H1 (cell line): ENCODE measurements around the gene ALKBH3. TPM values are rescaled to one million over a fixed set of nuclear protein-coding genes. Genes with fewer than 3 reads are reported as not detected.

Experiments used
- CTCF ChIA-PET: fragments of 300-600 bp; sonication (Branson Sonifier 250); formaldehyde crosslinking; loops from one replicate; lab custom pipeline; 2021; ENCODE audit not compliant: partially characterized antibody; lab: Charles Lee
- POLR2A ChIA-PET: fragments of 300-600 bp; sonication (Branson Sonifier 250); formaldehyde crosslinking; loops from one replicate; lab custom pipeline; 2021; ENCODE audit warnings: inconsistent platforms; ENCODE audit not compliant: partially characterized antibody; lab: Charles Lee
- DNase-seq, 2 experiments: peaks; one replicate each; pipeline versions ENCODE4 v3.0.0 to v3.0.0-alpha.2; 2010 to 2022; ENCODE audit warnings: low spot score in 2 of 2, low read depth in 1 of 2, mixed read lengths in 1 of 2
- FAIRE-seq: peaks from 2 replicates; lab custom pipeline; 2011; peaks lifted over from hg19 to GRCh38; lab: Jason Lieb, UNC
- H2AFZ ChIP-seq: 2 replicates; pipeline ENCODE4 v1.8.1; 2012; ENCODE audit warnings: low read length, inconsistent platforms
- H2AK5ac ChIP-seq: 2 replicates; pipeline ENCODE4 v1.6.1; 2013; ENCODE audit warnings: low read depth, low read length
- H2BK120ac ChIP-seq: replicated peaks from 2 replicates; pipeline ENCODE3; 2013; ENCODE audit warnings: low read depth, low read length, inconsistent platforms
- H2BK12ac ChIP-seq: 2 replicates; pipeline ENCODE4 v1.6.1; 2013; ENCODE audit warnings: low read depth, low read length
- H2BK15ac ChIP-seq: 2 replicates; pipeline ENCODE4 v1.6.1; 2013; ENCODE audit warnings: low read length
- H2BK20ac ChIP-seq: 2 replicates; pipeline ENCODE4 v1.6.1; 2013; ENCODE audit warnings: low read length
- H2BK5ac ChIP-seq: 2 replicates; pipeline ENCODE4 v1.6.1; 2013; ENCODE audit warnings: low read depth, low read length
- H3K14ac ChIP-seq: 2 replicates; pipeline ENCODE4 v1.6.1; 2013; ENCODE audit warnings: inconsistent platforms; ENCODE audit not compliant: insufficient read length
- H3K18ac ChIP-seq: 2 replicates; pipeline ENCODE4 v1.6.1; 2013; ENCODE audit warnings: low read length; ENCODE audit errors: extremely low read depth
- H3K23ac ChIP-seq: 2 replicates; pipeline ENCODE4 v1.6.1; 2013; ENCODE audit warnings: inconsistent platforms; ENCODE audit not compliant: insufficient read length
- H3K23me2 ChIP-seq: 2 replicates; pipeline ENCODE4 v1.6.1; 2013; ENCODE audit warnings: low read depth, low read length
- H3K27ac ChIP-seq: 2 replicates; pipeline ENCODE4 v1.6.1; 2011; ENCODE audit warnings: low read depth, low read length, inconsistent platforms
- H3K27me3 ChIP-seq, 4 experiments: replicated peaks in 1 of 4; 1 replicate in 1 of 4; 2 replicates in 3 of 4; pipeline versions ENCODE4 v1.6.1 to v1.8.1; 2011 to 2013; ENCODE audit warnings: low read length in 3 of 4, mild to moderate bottlenecking in 3 of 4, inconsistent platforms in 2 of 4, mixed read lengths in 2 of 4, moderate library complexity in 1 of 4; ENCODE audit not compliant: control insufficient read depth in 3 of 4, insufficient read depth in 3 of 4; ENCODE audit errors: extremely low read depth in 1 of 4
- H3K36me3 ChIP-seq, 4 experiments: 2 replicates each; pipeline versions ENCODE4 v1.6.1 to v1.8.1; 2011 to 2013; ENCODE audit warnings: mild to moderate bottlenecking in 4 of 4, low read length in 3 of 4, moderate library complexity in 2 of 4, control low read depth in 1 of 4, inconsistent platforms in 1 of 4; ENCODE audit not compliant: insufficient read depth in 4 of 4, control insufficient read depth in 2 of 4
- H3K4ac ChIP-seq: replicated peaks from 2 replicates; pipeline ENCODE3; 2013; ENCODE audit warnings: low read length, low read depth, mixed read lengths, inconsistent platforms; ENCODE audit not compliant: insufficient read length
- H3K4me1 ChIP-seq, 4 experiments: replicated peaks in 1 of 4; 1 replicate in 1 of 4; 2 replicates in 3 of 4; pipeline versions ENCODE4 v1.6.1 to v1.8.1; 2011 to 2013; ENCODE audit warnings: low read length in 3 of 4, inconsistent platforms in 2 of 4, mixed read lengths in 1 of 4; ENCODE audit not compliant: insufficient read depth in 4 of 4, control insufficient read depth in 3 of 4
- H3K4me2 ChIP-seq, 2 experiments: 2 replicates each; pipeline versions ENCODE4 v1.6.1 to v1.8.1; 2011 to 2013; ENCODE audit warnings: low read depth in 2 of 2, low read length in 2 of 2, control low read depth in 1 of 2, inconsistent platforms in 1 of 2, mild to moderate bottlenecking in 1 of 2; ENCODE audit not compliant: insufficient read depth in 1 of 2
- H3K4me3 ChIP-seq, 4 experiments: fragments of 200-600, 300-600 bp in 1 of 4; sonication (generic), shearing (Covaris generic), sonication (Bioruptor Twin) in 1 of 4; 2 replicates each; pipeline versions ENCODE4 v1.5.1 to v1.8.1; 2011 to 2016; ENCODE audit warnings: low read length in 4 of 4, low read depth in 3 of 4, control low read depth in 2 of 4, inconsistent platforms in 2 of 4, mild to moderate bottlenecking in 2 of 4, mixed read lengths in 1 of 4, moderate library complexity in 1 of 4; ENCODE audit not compliant: insufficient read depth in 2 of 4; ENCODE audit errors: extremely low read depth in 1 of 4
- H3K56ac ChIP-seq: replicated peaks from 2 replicates; pipeline ENCODE3; 2013; ENCODE audit warnings: low read depth, mild to moderate bottlenecking, mixed read lengths, low read length, inconsistent platforms; ENCODE audit not compliant: insufficient read length
- H3K79me1 ChIP-seq: 2 replicates; pipeline ENCODE4 v1.6.1; 2013; ENCODE audit warnings: low read depth, low read length, control low read depth
- H3K79me2 ChIP-seq, 2 experiments: 2 replicates each; pipeline versions ENCODE4 v1.6.1 to v1.8.1; 2012 to 2013; ENCODE audit warnings: low read length in 2 of 2, mild to moderate bottlenecking in 2 of 2, inconsistent platforms in 1 of 2; ENCODE audit not compliant: insufficient read depth in 2 of 2, control insufficient read depth in 1 of 2
- H3K9ac ChIP-seq, 4 experiments: replicated peaks in 1 of 4; 1 replicate in 1 of 4; 2 replicates in 3 of 4; pipeline versions ENCODE4 v1.6.1 to v1.8.1; 2011 to 2013; ENCODE audit warnings: low read depth in 3 of 4, low read length in 3 of 4, control low read depth in 2 of 4, mild to moderate bottlenecking in 2 of 4, moderate library complexity in 2 of 4, inconsistent platforms in 1 of 4; ENCODE audit errors: extremely low read depth in 1 of 4
- H3K9me3 ChIP-seq, 2 experiments: 2 replicates each; pipeline versions ENCODE4 v1.6.1 to v1.8.1; 2012 to 2013; ENCODE audit warnings: mild to moderate bottlenecking in 2 of 2, moderate library complexity in 2 of 2, control low read depth in 1 of 2, inconsistent platforms in 1 of 2, low read depth in 1 of 2, low read length in 1 of 2, mixed read lengths in 1 of 2; ENCODE audit not compliant: insufficient read depth in 2 of 2
- H4K20me1 ChIP-seq, 2 experiments: replicated peaks in 1 of 2; 2 replicates each; pipeline versions ENCODE3 to v1.8.1; 2011 to 2013; ENCODE audit warnings: inconsistent platforms in 2 of 2, low read length in 2 of 2, mild to moderate bottlenecking in 1 of 2; ENCODE audit not compliant: insufficient read depth in 2 of 2, control insufficient read depth in 1 of 2
- H4K5ac ChIP-seq: 2 replicates; pipeline ENCODE4 v1.6.1; 2013; ENCODE audit warnings: low read length, low read depth, mixed read lengths, inconsistent platforms; ENCODE audit not compliant: insufficient read length
- H4K8ac ChIP-seq: 2 replicates; pipeline ENCODE4 v1.8.0; 2013; ENCODE audit warnings: mild to moderate bottlenecking, moderate library complexity, low read length, inconsistent platforms; ENCODE audit not compliant: insufficient read depth; ENCODE audit errors: extremely low read depth
- H4K91ac ChIP-seq: replicated peaks from 2 replicates; pipeline ENCODE3; 2013; ENCODE audit warnings: low read length, mixed read lengths, inconsistent platforms; ENCODE audit not compliant: insufficient read length
- WGBS, 2 experiments: shearing (Covaris generic) in 1 of 2; methylation state at CpG; one replicate each; pipeline versions ENCODE4 v1.1.6 to v1.1.7; 2013 to 2015; ENCODE audit warnings: low lambda C conversion rate in 2 of 2, mixed read lengths in 2 of 2, inconsistent platforms in 1 of 2, low coverage in 1 of 2, missing lambda C conversion rate in 1 of 2; ENCODE audit not compliant: insufficient replicate concordance in 2 of 2, insufficient coverage in 1 of 2, insufficient read length in 1 of 2; ENCODE audit errors: extremely low coverage in 1 of 2, missing lambda C conversion rate in 1 of 2; 5-methylcytosine and 5-hydroxymethylcytosine counted together
- polyA plus RNA-seq, 7 experiments: library from polyadenylated mRNA; depleted of rRNA in 3 of 7; stranded (reverse) in 5 of 7; unstranded in 2 of 7; fragments of >200 nt in 5 of 7; fragments of 200-250 nt in 2 of 7; gene quantifications; 1 replicate in 5 of 7; 2 replicates in 1 of 7; 4 replicates in 1 of 7; pipeline versions ENCODE4 v1.2.1 to v1.2.3, GENCODE V29; 2011 to 2013; ENCODE audit warnings: missing spikeins in 2 of 7, mixed read lengths in 2 of 7
- total RNA-seq: library from RNA; stranded (reverse); fragmentation: NEBNext Ultra II Directional; extraction: Animal tissue kit (Norgen Biotek cat#: 25700); gene quantifications from 2 replicates; pipeline ENCODE4 v1.2.1, GENCODE V29; 2021
- TF ChIP-seq, protein P1 (sequence below): IDR thresholded peaks from 2 replicates; pipeline ENCODE4 v1.6.1; 2012; ENCODE audit warnings: inconsistent platforms

Gene ALKBH3
- total and polyA plus RNA-seq, 2 of the 8 experiments (the other 6 are each of a cell fraction or from before 2014, with no cell fraction given), result 10.5 to 11.4 TPM

DNA sequence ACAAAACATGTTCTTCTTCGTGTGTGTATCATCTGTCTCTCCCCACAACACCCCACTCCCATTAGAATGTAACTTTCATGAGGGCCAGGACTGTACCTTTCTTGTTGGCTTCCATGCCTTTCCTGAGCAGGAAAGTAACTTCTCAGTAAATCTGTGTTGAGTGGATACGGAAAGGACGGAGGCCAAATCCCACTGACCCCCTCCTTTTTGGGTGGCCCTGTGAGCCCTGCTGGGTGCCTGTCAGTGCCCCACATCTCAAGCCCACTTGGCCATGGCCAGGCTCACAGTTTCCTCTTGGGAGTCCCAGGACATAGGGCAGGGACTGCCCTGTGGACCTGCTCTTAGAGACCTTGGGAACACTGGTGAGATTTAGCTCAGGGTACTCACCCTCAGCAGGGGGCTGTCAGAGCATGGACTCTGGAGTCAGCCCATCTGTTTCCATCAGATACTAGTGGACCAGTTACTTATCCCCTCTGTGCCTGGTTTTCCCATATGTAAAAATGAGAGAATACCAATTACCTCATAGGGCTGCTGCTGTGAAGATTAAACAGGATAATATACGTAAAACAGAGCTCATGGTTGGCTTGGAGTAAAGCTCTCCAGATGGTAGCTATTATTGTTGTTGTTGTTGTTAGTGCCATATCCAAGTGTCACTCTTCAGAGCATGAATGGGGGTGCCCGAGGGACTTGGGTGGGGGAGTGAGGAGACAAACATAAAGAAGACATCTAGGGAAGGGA is 60.8 kb downstream of the ALKBH3 start:
- Histone ChIP-seq H3K79me1 (no peaks in the 10 kb centered on the region), H3K18ac (no peak overlapping the region), H3K79me2 (no peaks in the 10 kb centered on the region), H4K8ac (no peak overlapping the region; the same call in 1 of the 2 replicates), H3K14ac (no peak overlapping the region), H3K23ac (no peak overlapping the region), H3K56ac (no peak overlapping the region), H3K9me3 (no peaks in the 10 kb centered on the region), H3K4ac (no peak overlapping the region), H2BK12ac (no peak overlapping the region), H3K36me3 (no peaks in the 10 kb centered on the region), H3K23me2 (peaks cover 22% of the 10 kb centered on the region; the same call in 1 of the 2 replicates), H3K9ac (no peak overlapping the region), H3K4me3 (peak overlapping the region; percentile 34 to 69 (median 37)), H2AK5ac (no peak overlapping the region), H3K4me2 (peak overlapping the region; percentile 63 to 75), H2BK15ac (no peak overlapping the region), H2BK5ac (no peak overlapping the region), H2AFZ (no peak overlapping the region), H4K91ac (no peak overlapping the region), H3K27me3 (peaks cover 25 to 59% (median 45%) of the 10 kb centered on the region in 4 experiments), H2BK20ac (no peak overlapping the region), H4K5ac (no peak overlapping the region), H3K27ac (no peak overlapping the region), H3K4me1 (peaks cover 0 to 10% (median 7%) of the 10 kb centered on the region in 4 experiments; a peak in 3 of 7 replicates), H2BK120ac (no peak overlapping the region), H4K20me1 (peaks cover 0 to 3% of the 10 kb centered on the region in 2 experiments)
- FAIRE-seq (no peak), DNase-seq (no peak)
- POLR2A ChIA-PET, result interaction anchor here (0.8 to 2.3 kb wide), 9 partner anchors 8 to 129 kb away, joined by 3 to 13 read pairs (median 4); partner anchors contain the start of gene ALKBH3
- CTCF ChIA-PET, result interaction anchor here (0.7 to 11.4 kb wide), 14 partner anchors 9 to 192 kb away, joined by 3 to 140 read pairs (median 6); no protein-coding TSS in a partner anchor
- WGBS, 2 experiments, result 68% methylated on average over 5 of the region's 5 CpGs; no CpG with 5 or more reads in 1 of the 2 experiments
- TF ChIP-seq, protein P1, sequence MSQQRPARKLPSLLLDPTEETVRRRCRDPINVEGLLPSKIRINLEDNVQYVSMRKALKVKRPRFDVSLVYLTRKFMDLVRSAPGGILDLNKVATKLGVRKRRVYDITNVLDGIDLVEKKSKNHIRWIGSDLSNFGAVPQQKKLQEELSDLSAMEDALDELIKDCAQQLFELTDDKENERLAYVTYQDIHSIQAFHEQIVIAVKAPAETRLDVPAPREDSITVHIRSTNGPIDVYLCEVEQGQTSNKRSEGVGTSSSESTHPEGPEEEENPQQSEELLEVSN, result no peak
